GM12892 (cell line): ENCODE results near the gene KRT36.

ENCODE experiments used
- POLR2A ChIP-seq: IDR thresholded peaks from 2 replicates; pipeline ENCODE4 v1.6.1; 2011; ENCODE audit warnings: low read depth, low read length, control low read depth
- POLR2AphosphoS5 ChIP-seq: IDR thresholded peaks from 2 replicates; pipeline ENCODE4 v1.6.1; 2011; ENCODE audit warnings: low read depth, low read length, control low read depth
- TAF1 ChIP-seq: IDR thresholded peaks from 2 replicates; pipeline ENCODE4 v1.6.1; 2011; ENCODE audit warnings: low read depth, mild to moderate bottlenecking, control low read depth, low read length, borderline replicate concordance

DNA sequence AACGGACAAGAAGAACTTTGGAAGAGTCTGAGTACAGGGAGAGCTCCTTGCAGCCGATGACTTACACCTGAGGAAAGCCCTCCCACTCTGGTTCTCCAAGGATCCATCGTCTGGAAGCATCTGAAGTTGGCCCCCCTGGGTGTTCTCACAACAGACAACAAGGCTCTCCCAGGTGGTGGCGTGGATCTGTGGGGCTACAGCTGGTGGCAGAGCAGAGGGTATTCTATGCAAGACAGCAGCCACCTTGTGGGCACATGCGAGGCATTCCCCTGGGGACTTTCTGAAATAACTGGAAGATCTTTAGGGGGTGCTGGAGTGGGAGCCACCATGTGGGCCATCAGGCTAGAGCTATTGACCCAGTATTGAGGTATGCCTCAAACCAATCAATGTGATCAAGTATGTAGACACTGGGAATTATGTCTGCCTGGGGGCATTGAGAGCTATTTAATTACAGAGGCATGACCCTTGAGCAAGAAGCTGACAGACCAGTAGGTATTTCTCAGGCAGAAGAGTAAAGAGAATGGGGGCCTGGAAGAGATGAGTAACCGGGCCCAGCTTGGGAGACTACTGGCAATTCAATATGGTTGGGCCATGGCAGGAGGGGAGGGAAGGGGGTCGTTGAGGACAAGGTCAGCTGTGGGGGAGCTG lies 45.3 kb upstream of the KRT36 start:
- TF ChIP-seq POLR2A, result no peak
- no peak for TF ChIP-seq TAF1
- no peak for TF ChIP-seq POLR2AphosphoS5
